Panc1 (cell line): ENCODE results near the gene TEX22. TPM values are rescaled to one million over a fixed set of nuclear protein-coding genes. Genes with fewer than 3 reads are reported as not detected.
A peak's percentile ranks its signal among the peaks of the same experiment; 100 is the strongest.

Experiments
- ATAC-seq: fragments of 200-7000 bp; cut with Tn5 transposase; 2 replicates; pipeline ENCODE4 v1.9.1; 2020; ENCODE audit warnings: mild to moderate bottlenecking, moderate library complexity
- BruUV-seq: library from RNA; stranded (reverse); fragments of 400-500 nt; replicated peaks from 2 replicates; lab custom pipeline; 2021; lab: Mats Ljungman, UMichigan
- CTCF ChIA-PET: fragments of 300-600 bp; sonication (Branson Sonifier 250); formaldehyde crosslinking; loops from one replicate; lab custom pipeline; 2022; ENCODE audit warnings: antibody characterized with exemption; lab: Charles Lee
- POLR2A ChIA-PET: fragments of 300-600 bp; sonication (Branson Sonifier 250); formaldehyde crosslinking; loops from one replicate; lab custom pipeline; 2022; ENCODE audit warnings: antibody characterized with exemption; lab: Charles Lee
- DNase-seq: peaks from one replicate; pipeline ENCODE4 v3.0.0-alpha.2; 2010; ENCODE audit warnings: low read depth, low spot score
- H3K27ac ChIP-seq: 2 replicates; pipeline ENCODE4 v1.5.1; 2011; ENCODE audit warnings: mild to moderate bottlenecking, low read length, inconsistent platforms
- H3K27me3 ChIP-seq: fragments of 200-500 bp; sonication (Bioruptor generic); 2 replicates; pipeline ENCODE4 v1.6.0; 2014; ENCODE audit warnings: low read length, inconsistent platforms; ENCODE audit not compliant: control insufficient read depth, insufficient read depth
- H3K36me3 ChIP-seq: fragments of 200-500 bp; sonication (Bioruptor generic); 2 replicates; pipeline ENCODE4 v1.5.1; 2014; ENCODE audit warnings: inconsistent platforms, mild to moderate bottlenecking, low read length, moderate library complexity; ENCODE audit not compliant: control insufficient read depth, insufficient read depth
- H3K4me1 ChIP-seq: 2 replicates; pipeline ENCODE4 v1.5.1; 2011; ENCODE audit warnings: inconsistent platforms, mild to moderate bottlenecking, low read length, moderate library complexity; ENCODE audit not compliant: control insufficient read depth, insufficient read depth
- H3K4me3 ChIP-seq, 2 experiments: 2 replicates each; pipeline ENCODE4 v1.5.1; 2011 to 2012; ENCODE audit warnings: low read depth in 2 of 2, low read length in 2 of 2, mild to moderate bottlenecking in 2 of 2, inconsistent platforms in 1 of 2, moderate library complexity in 1 of 2
- H3K9me3 ChIP-seq: fragments of 200-500 bp; sonication (Bioruptor generic); 2 replicates; pipeline ENCODE4 v1.5.1; 2014; ENCODE audit warnings: low read depth, mild to moderate bottlenecking, inconsistent platforms, low read length, moderate library complexity; ENCODE audit not compliant: control insufficient read depth, insufficient read depth
- POLR2AphosphoS5 ChIP-seq: IDR thresholded peaks from 2 replicates; pipeline ENCODE4 v1.6.1; 2012; ENCODE audit warnings: mild to moderate bottlenecking, low read depth, low read length, moderate library complexity
- SIN3A ChIP-seq: IDR thresholded peaks from 2 replicates; pipeline ENCODE4 v1.6.1; 2012; ENCODE audit warnings: low read depth, mild to moderate bottlenecking, low read length, moderate library complexity, borderline replicate concordance; ENCODE audit not compliant: insufficient read depth
- TCF7L2 ChIP-seq: IDR thresholded peaks from 2 replicates; pipeline ENCODE4 v1.6.1; 2011; ENCODE audit warnings: mild to moderate bottlenecking, low read depth, low read length, inconsistent platforms
- in situ Hi-C: cut with HindIII; loops from 2 replicates; pipeline ENCODE4 v1.10.0; 2016; ENCODE audit warnings: low sequenced_read_pairs, low pct_unique_long_range_greater_than_20kb
- intact Hi-C: fragments of 100-400 bp; cut with micrococcal nuclease; formaldehyde crosslinking; loops from one replicate; pipeline ENCODE4 v1.10.0; 2022; ENCODE audit not compliant: unreplicated experiment
- total RNA-seq: library from RNA; stranded (reverse); gene quantifications from one replicate; pipeline ENCODE4 v1.2.1, GENCODE V29; 2021; ENCODE audit not compliant: unreplicated experiment
- TF ChIP-seq, protein P1 (sequence below): fragments of 450-650 bp; IDR thresholded peaks from 2 replicates; pipeline ENCODE4 v1.5.1; 2017; ENCODE audit warnings: mild to moderate bottlenecking
- TF ChIP-seq, protein P2 (sequence below), 2 experiments: IDR thresholded peaks; 2 replicates each; pipeline ENCODE4 v1.6.1; 2011 to 2012; ENCODE audit warnings: low read depth in 2 of 2, control low read depth in 1 of 2, low read length in 1 of 2, mild to moderate bottlenecking in 1 of 2, moderate library complexity in 1 of 2; ENCODE audit not compliant: insufficient read depth in 1 of 2

TEX22 gene
- total RNA-seq, 1 experiment from 2014 or later: 2.9 TPM

DNA sequence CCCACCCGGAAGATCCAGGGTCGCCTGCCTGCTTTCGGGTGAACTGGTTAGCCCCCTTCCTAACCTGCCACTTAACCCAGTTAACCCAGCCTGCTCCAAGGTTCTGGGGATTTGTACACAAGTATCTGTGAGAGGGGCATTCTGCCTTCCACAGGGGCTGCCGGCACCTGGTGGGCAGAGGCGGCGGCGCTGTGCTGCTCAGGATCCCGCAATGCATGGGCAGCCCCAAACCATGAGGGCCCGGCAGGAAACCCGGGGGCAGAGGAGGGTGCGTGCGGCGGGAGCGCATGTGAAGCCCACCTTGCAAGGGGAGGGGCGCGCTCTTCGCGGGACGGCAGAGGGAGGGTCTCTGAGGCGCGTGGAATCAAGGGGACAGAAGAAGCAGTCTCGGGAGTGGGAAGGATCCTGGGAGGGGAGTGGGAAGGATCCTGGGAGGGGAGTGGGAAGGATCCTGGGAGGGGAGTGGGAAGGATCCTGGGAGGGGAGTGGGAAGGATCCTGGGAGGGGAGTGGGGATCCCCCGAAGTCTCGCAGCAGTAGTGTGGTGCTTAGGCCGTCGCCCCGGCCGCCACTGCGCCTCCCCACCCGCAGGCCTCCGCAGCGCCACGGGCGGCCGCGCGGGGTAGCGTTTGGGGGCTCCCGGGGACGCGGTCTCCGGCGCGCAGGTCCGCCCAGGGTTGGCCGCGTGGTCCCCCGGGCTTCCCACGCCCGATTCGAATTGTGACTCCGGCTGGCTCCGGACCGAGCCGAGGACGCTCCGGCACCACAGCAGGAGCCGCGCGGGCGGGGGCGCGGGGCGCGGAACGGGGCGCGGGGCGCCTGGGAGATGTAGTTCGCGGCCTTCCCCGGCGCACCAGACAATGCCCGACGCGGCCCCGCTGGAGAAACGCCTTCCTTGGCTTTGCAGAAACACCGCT is 16.4 kb downstream of the TEX22 start:
- CTCF ChIA-PET: no interaction called here
- Histone ChIP-seq H3K27me3 (no peaks in the 10 kb centered on the region), H3K4me3 (peak overlapping the region; percentile 29 to 37), H3K9me3 (no peaks in the 10 kb centered on the region), H3K4me1 (peaks cover 6% of the 10 kb centered on the region), H3K36me3 (no peaks in the 10 kb centered on the region), H3K27ac (peak overlapping the region; percentile 7; the same call in 1 of the 2 replicates)
- ATAC-seq: peak; percentile 81
- POLR2A ChIA-PET: no interaction called here
- intact Hi-C loops (no loop called here), in situ Hi-C loops (no loop called here)
- TF ChIP-seq SIN3A: no peak
- TF ChIP-seq, protein P1, sequence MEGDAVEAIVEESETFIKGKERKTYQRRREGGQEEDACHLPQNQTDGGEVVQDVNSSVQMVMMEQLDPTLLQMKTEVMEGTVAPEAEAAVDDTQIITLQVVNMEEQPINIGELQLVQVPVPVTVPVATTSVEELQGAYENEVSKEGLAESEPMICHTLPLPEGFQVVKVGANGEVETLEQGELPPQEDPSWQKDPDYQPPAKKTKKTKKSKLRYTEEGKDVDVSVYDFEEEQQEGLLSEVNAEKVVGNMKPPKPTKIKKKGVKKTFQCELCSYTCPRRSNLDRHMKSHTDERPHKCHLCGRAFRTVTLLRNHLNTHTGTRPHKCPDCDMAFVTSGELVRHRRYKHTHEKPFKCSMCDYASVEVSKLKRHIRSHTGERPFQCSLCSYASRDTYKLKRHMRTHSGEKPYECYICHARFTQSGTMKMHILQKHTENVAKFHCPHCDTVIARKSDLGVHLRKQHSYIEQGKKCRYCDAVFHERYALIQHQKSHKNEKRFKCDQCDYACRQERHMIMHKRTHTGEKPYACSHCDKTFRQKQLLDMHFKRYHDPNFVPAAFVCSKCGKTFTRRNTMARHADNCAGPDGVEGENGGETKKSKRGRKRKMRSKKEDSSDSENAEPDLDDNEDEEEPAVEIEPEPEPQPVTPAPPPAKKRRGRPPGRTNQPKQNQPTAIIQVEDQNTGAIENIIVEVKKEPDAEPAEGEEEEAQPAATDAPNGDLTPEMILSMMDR: peak; percentile 78; the same call in 1 of the 2 replicates
- no peak for DNase-seq
- BruUV-seq: no TSS peak

DNA sequence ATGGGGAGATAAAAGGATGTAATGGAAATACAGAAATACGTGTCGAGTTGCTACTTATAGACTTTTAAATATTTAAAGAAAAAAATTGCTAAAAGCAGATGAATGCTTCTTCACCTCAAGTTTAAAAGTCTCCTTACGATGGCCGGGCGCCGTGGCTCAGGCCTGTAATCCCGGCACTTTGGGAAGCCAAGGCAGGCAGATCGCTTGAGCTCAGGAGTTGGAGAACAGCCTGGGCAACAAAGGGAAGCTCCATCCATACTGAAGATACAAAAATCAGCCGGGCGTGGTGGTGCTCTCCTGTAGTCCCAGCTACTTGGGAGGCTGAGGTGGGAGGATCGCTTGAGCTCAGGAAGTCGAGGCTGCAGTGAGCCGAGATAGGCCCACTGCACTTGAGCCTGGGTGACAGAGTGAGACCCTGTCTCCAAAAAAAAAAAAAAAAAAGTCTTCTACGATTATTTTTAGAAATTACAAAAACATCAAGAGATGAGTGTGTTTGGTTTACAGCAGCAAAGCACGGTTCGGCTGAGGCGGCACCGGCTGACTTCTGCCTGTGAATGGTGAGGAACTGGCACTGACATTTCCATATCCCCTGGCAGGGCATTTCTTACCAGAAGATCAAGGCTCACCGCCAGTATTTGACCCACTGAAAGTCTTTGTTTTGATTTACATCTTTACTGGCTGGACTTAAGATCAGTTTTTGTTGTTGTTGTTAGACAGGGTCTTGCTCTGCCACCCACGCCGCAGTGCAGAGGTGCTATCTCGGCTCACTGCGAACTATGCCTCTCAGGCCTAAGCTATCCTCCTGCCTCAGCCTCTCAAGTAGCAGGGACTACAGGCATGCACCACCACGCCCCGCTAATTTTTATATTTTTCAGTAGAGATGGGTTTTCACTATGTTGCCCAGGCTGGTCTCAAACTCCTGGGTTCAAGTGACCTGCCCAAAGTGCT is 17.4 kb downstream of the TEX22 start:
- intact Hi-C loops: no loop called here
- no peak overlapping the region for H3K27ac ChIP-seq
- H3K4me1 ChIP-seq: peaks cover 6% of the 10 kb centered on the region
- H3K36me3 ChIP-seq: peaks cover 5% of the 10 kb centered on the region; the same call in 1 of the 2 replicates
- H3K4me3 ChIP-seq: peak overlapping the region; percentile 29 to 37
- CTCF ChIA-PET: no interaction called here
- in situ Hi-C loops: no loop called here
- DNase-seq: no peak
- no peak for ATAC-seq
- no peaks in the 10 kb centered on the region for H3K9me3 ChIP-seq
- no peaks in the 10 kb centered on the region for H3K27me3 ChIP-seq
- POLR2A ChIA-PET: interaction anchor here (0.6 kb wide), 1 partner anchor 54 kb away, joined by 3 read pairs; no protein-coding TSS in a partner anchor
- BruUV-seq: no TSS peak
- TF ChIP-seq, protein P1: no peak

DNA sequence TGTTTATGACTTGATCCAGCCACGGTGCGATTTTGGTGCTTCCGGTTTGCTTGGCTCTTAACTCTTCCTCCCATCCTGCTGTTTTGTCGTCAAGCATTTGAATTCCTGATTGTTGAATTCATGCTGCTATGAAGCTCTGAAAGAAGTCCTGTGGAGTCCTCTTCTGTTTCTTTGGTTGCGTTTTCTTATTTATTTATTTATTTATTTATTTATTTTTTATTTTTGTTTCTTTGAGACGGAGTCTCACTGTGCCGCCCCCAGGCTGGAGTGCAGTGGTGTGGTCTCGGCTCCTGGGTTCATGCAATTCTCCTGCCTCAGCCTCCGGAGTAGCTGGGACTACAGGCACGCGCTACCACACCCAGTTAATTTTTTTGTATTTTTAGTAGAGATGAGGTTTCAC is 18.3 kb downstream of the TEX22 start:
- TF ChIP-seq, protein P1: no peak
- TF ChIP-seq POLR2AphosphoS5 (no peak), TCF7L2 (no peak), SIN3A (no peak)
- TF ChIP-seq, protein P2, sequence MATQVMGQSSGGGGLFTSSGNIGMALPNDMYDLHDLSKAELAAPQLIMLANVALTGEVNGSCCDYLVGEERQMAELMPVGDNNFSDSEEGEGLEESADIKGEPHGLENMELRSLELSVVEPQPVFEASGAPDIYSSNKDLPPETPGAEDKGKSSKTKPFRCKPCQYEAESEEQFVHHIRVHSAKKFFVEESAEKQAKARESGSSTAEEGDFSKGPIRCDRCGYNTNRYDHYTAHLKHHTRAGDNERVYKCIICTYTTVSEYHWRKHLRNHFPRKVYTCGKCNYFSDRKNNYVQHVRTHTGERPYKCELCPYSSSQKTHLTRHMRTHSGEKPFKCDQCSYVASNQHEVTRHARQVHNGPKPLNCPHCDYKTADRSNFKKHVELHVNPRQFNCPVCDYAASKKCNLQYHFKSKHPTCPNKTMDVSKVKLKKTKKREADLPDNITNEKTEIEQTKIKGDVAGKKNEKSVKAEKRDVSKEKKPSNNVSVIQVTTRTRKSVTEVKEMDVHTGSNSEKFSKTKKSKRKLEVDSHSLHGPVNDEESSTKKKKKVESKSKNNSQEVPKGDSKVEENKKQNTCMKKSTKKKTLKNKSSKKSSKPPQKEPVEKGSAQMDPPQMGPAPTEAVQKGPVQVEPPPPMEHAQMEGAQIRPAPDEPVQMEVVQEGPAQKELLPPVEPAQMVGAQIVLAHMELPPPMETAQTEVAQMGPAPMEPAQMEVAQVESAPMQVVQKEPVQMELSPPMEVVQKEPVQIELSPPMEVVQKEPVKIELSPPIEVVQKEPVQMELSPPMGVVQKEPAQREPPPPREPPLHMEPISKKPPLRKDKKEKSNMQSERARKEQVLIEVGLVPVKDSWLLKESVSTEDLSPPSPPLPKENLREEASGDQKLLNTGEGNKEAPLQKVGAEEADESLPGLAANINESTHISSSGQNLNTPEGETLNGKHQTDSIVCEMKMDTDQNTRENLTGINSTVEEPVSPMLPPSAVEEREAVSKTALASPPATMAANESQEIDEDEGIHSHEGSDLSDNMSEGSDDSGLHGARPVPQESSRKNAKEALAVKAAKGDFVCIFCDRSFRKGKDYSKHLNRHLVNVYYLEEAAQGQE (IDR thresholded peaks at IDR 0.05; ENCODE audit: insufficient read depth in 1 of 2, low read depth in 2 of 2, low read length in 1 of 2): no peak
- POLR2A ChIA-PET: interaction anchor here (0.6 kb wide), 1 partner anchor 102 kb away, joined by 3 read pairs; the partner anchor contains the start of gene PACS2
- BruUV-seq: TSS peak; percentile 85
- intact Hi-C loops (no loop called here), in situ Hi-C loops (no loop called here)
- DNase-seq: no peak
- H3K36me3 ChIP-seq: peaks cover 5% of the 10 kb centered on the region; the same call in 1 of the 2 replicates
- H3K4me3 ChIP-seq: no peak overlapping the region
- no peak for ATAC-seq
- H3K27me3 ChIP-seq: no peaks in the 10 kb centered on the region
- CTCF ChIA-PET: no interaction called here
- H3K4me1 ChIP-seq: peaks cover 15% of the 10 kb centered on the region
- no peak overlapping the region for H3K27ac ChIP-seq
- no peaks in the 10 kb centered on the region for H3K9me3 ChIP-seq
